Body of pancreas (tissue), 4 donors: Measurements from ENCODE around the gene VLDLR.

Experiments
- POLR2A ChIP-seq, 3 donors: fragments of 450-650 bp; IDR thresholded peaks; one replicate each; pipeline ENCODE4 v1.6.1; 2016; ENCODE audit warnings: antibody characterized with exemption in 3 of 3, mild to moderate bottlenecking in 2 of 3
- TF ChIP-seq, protein P1 (sequence below), 7 experiments: fragments of 450-650 bp in 4 of 7; fragments of 200-600 bp in 3 of 7; sonication (generic) in 3 of 7; IDR thresholded peaks; one replicate each; pipeline ENCODE4 v1.5.1; 2016 to 2019; ENCODE audit warnings: antibody characterized with exemption in 7 of 7

DNA sequence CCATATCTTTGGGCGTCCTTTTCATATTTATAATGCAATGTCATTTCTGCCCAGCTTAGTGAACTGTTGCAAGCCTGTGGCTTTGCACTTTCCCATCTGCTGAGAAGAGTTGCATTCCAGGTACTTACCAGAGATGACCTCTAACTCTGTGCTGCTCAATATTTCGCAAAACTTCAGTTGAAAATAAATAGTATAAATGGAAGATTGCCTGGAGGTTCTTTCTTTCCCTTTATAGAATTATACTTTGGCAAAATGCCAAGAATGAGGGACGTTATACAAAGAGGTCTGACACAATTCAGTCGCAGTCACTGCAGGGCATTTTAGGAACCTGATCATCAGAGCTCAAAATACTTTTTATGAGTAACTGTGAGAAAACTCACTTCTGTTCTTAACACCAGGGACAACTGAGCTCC lies 18.9 kb upstream of the VLDLR start:
- TF ChIP-seq, protein P1, sequence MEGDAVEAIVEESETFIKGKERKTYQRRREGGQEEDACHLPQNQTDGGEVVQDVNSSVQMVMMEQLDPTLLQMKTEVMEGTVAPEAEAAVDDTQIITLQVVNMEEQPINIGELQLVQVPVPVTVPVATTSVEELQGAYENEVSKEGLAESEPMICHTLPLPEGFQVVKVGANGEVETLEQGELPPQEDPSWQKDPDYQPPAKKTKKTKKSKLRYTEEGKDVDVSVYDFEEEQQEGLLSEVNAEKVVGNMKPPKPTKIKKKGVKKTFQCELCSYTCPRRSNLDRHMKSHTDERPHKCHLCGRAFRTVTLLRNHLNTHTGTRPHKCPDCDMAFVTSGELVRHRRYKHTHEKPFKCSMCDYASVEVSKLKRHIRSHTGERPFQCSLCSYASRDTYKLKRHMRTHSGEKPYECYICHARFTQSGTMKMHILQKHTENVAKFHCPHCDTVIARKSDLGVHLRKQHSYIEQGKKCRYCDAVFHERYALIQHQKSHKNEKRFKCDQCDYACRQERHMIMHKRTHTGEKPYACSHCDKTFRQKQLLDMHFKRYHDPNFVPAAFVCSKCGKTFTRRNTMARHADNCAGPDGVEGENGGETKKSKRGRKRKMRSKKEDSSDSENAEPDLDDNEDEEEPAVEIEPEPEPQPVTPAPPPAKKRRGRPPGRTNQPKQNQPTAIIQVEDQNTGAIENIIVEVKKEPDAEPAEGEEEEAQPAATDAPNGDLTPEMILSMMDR (IDR thresholded peaks at IDR 0.05), result no peak
- TF ChIP-seq POLR2A (IDR thresholded peaks at IDR 0.05), result no peak
